SU-DHL-6 (cell line): ENCODE measurements around the gene EFHD1.
"Not testable (repeated sequence)": the region's sequence is repeated elsewhere in the genome, so short reads cannot be mapped to it uniquely, and the experiment has no call there.

Experiments
- H2AFZ ChIP-seq: fragments of 200-600 bp; sonication (generic); 2 replicates; pipeline ENCODE4 v1.6.1; 2014; ENCODE audit warnings: low read depth, mild to moderate bottlenecking, moderate library complexity, mixed read lengths, antibody characterized with exemption, low read length; ENCODE audit not compliant: severe bottlenecking
- H3F3A ChIP-seq: fragments of 200-600 bp; shearing (Covaris generic); 2 replicates; pipeline ENCODE4 v1.6.0; 2016; ENCODE audit warnings: antibody characterized with exemption, mild to moderate bottlenecking; ENCODE audit not compliant: insufficient read depth
- H3K27ac ChIP-seq: fragments of 200-600 bp; sonication (generic); 2 replicates; pipeline ENCODE4 v1.5.1; 2016; ENCODE audit warnings: low read depth, mild to moderate bottlenecking, low read length, moderate library complexity, mixed read lengths
- H3K27me3 ChIP-seq: fragments of 200-600 bp; sonication (generic), shearing (Covaris generic); 2 replicates; pipeline ENCODE4 v1.6.0; 2014; ENCODE audit warnings: mild to moderate bottlenecking, low read length
- H3K36me3 ChIP-seq: fragments of 200-600 bp; sonication (generic); 2 replicates; pipeline ENCODE4 v1.6.1; 2014; ENCODE audit warnings: mild to moderate bottlenecking, low read length, mixed read lengths
- H3K4me2 ChIP-seq: fragments of 300-600, 200-600 bp; shearing (Covaris generic), sonication (generic); 2 replicates; pipeline ENCODE4 v1.6.0; 2014; ENCODE audit warnings: low read length, low read depth, mild to moderate bottlenecking; ENCODE audit not compliant: poor library complexity, severe bottlenecking
- H3K4me3 ChIP-seq: fragments of 200-600 bp; sonication (generic); 2 replicates; pipeline ENCODE4 v1.5.1; 2014; ENCODE audit warnings: antibody characterized with exemption, low read length, mild to moderate bottlenecking, mixed read lengths; ENCODE audit not compliant: insufficient read depth, poor library complexity, severe bottlenecking
- H3K79me2 ChIP-seq: fragments of 200-600 bp; sonication (generic); 2 replicates; pipeline ENCODE4 v1.6.1; 2014; ENCODE audit warnings: mild to moderate bottlenecking, low read length, moderate library complexity; ENCODE audit not compliant: insufficient read depth
- H3K9ac ChIP-seq: fragments of 200-600 bp; sonication (generic); 2 replicates; pipeline ENCODE4 v1.7.0; 2014; ENCODE audit warnings: mild to moderate bottlenecking, low read length
- H3K9me2 ChIP-seq: fragments of 200-600 bp; sonication (generic); replicated peaks from 2 replicates; pipeline ENCODE4 v1.6.1; 2014; ENCODE audit warnings: low read length; ENCODE audit not compliant: insufficient read depth
- H3K9me3 ChIP-seq: fragments of 200-600 bp; sonication (generic); 2 replicates; pipeline ENCODE4 v1.6.1; 2014; ENCODE audit warnings: low read length, mixed read lengths; ENCODE audit not compliant: insufficient read depth
- H4K20me1 ChIP-seq: fragments of 200-600 bp; sonication (generic); 2 replicates; pipeline ENCODE4 v1.6.1; 2014; ENCODE audit warnings: low read depth, mild to moderate bottlenecking, antibody characterized with exemption, low read length, moderate library complexity, mixed read lengths
- CTCF ChIP-seq: fragments of 200-600 bp; sonication (generic); IDR thresholded peaks from one replicate; pipeline ENCODE4 v1.5.1; 2017; ENCODE audit warnings: antibody characterized with exemption, mild to moderate bottlenecking, low read length, moderate library complexity; ENCODE audit not compliant: insufficient read depth, poor library complexity, severe bottlenecking
- EZH2phosphoT487 ChIP-seq: fragments of 200-600 bp; sonication (generic), shearing (Covaris generic); conservative IDR thresholded peaks from 2 replicates; pipeline ENCODE4 v1.6.1; 2018; ENCODE audit warnings: mild to moderate bottlenecking, antibody characterized with exemption, low read length, moderate library complexity, mixed read lengths

Gene EFHD1

GRCh38 chr2:232632229-232632903, 1.0 kb upstream of the EFHD1 start:
- H3K9me3 ChIP-seq, result no peaks in the 10 kb centered on the region
- H3K27ac ChIP-seq, result no peak overlapping the region
- H3K79me2 ChIP-seq, result no peaks in the 10 kb centered on the region
- no peaks in the 10 kb centered on the region for H4K20me1 ChIP-seq
- H3F3A ChIP-seq, result no peaks in the 10 kb centered on the region
- no peak overlapping the region for H3K9ac ChIP-seq
- no peaks in the 10 kb centered on the region for H3K27me3 ChIP-seq
- TF ChIP-seq EZH2phosphoT487, result no peak
- no peak for TF ChIP-seq CTCF
- no peaks in the 10 kb centered on the region for H3K36me3 ChIP-seq
- H3K9me2 ChIP-seq, result no peaks in the 10 kb centered on the region
- H3K4me2 ChIP-seq, result no peak overlapping the region
- no peak overlapping the region for H3K4me3 ChIP-seq
- no peak overlapping the region for H2AFZ ChIP-seq

GRCh38 chr2:232632904-232633412, 446 bp upstream of the EFHD1 start:
- Histone ChIP-seq H3K27ac (no peak overlapping the region), H4K20me1 (no peaks in the 10 kb centered on the region), H3K9me2 (no peaks in the 10 kb centered on the region), H3K36me3 (no peaks in the 10 kb centered on the region), H3K9me3 (no peaks in the 10 kb centered on the region), H2AFZ (no peak overlapping the region), H3K27me3 (no peaks in the 10 kb centered on the region), H3K4me3 (no peak overlapping the region), H3K4me2 (no peak overlapping the region), H3F3A (no peaks in the 10 kb centered on the region), H3K79me2 (no peaks in the 10 kb centered on the region), H3K9ac (no peak overlapping the region)
- TF ChIP-seq EZH2phosphoT487, result no peak

- H3K27ac ChIP-seq, result no peak overlapping the region
- no peak overlapping the region for H3K9ac ChIP-seq
- no peaks in the 10 kb centered on the region for H4K20me1 ChIP-seq
- no peaks in the 10 kb centered on the region for H3K9me3 ChIP-seq
- H3K79me2 ChIP-seq, result no peaks in the 10 kb centered on the region
- H3K36me3 ChIP-seq, result no peaks in the 10 kb centered on the region
- no peak overlapping the region for H2AFZ ChIP-seq
- TF ChIP-seq CTCF (no peak), EZH2phosphoT487 (no peak)
- no peak overlapping the region for H3K4me3 ChIP-seq
- H3K9me2 ChIP-seq, result no peaks in the 10 kb centered on the region
- H3K27me3 ChIP-seq, result no peaks in the 10 kb centered on the region
- no peak overlapping the region for H3K4me2 ChIP-seq
- H3F3A ChIP-seq, result no peaks in the 10 kb centered on the region
These were observed 1.1 kb downstream of the EFHD1 start for GRCh38 chr2:232634206-232635150.

GRCh38 chr2:232635376-232635775, 2.0 kb downstream of the EFHD1 start:
- not testable (repeated sequence) for H2AFZ ChIP-seq, H3K79me2 ChIP-seq, H4K20me1 ChIP-seq, H3K9ac ChIP-seq, H3K36me3 ChIP-seq, H3F3A ChIP-seq, H3K27me3 ChIP-seq, H3K4me2 ChIP-seq, H3K9me2 ChIP-seq, H3K4me3 ChIP-seq, H3K9me3 ChIP-seq, H3K27ac ChIP-seq
